22Rv1 (cell line): ENCODE results near the gene SORCS2.

Source experiments
- H3K27ac ChIP-seq: fragments of 450-650 bp; 2 replicates; pipeline ENCODE4 v1.5.1; 2017
- CTCF ChIP-seq: fragments of 450-650 bp; IDR thresholded peaks from 2 replicates; pipeline ENCODE4 v1.5.1; 2017; ENCODE audit warnings: mild to moderate bottlenecking
- ZFX ChIP-seq: fragments of 450-650 bp; IDR thresholded peaks from 2 replicates; pipeline ENCODE4 v1.6.1; 2017; ENCODE audit warnings: antibody characterized with exemption, borderline replicate concordance

SORCS2 gene

DNA sequence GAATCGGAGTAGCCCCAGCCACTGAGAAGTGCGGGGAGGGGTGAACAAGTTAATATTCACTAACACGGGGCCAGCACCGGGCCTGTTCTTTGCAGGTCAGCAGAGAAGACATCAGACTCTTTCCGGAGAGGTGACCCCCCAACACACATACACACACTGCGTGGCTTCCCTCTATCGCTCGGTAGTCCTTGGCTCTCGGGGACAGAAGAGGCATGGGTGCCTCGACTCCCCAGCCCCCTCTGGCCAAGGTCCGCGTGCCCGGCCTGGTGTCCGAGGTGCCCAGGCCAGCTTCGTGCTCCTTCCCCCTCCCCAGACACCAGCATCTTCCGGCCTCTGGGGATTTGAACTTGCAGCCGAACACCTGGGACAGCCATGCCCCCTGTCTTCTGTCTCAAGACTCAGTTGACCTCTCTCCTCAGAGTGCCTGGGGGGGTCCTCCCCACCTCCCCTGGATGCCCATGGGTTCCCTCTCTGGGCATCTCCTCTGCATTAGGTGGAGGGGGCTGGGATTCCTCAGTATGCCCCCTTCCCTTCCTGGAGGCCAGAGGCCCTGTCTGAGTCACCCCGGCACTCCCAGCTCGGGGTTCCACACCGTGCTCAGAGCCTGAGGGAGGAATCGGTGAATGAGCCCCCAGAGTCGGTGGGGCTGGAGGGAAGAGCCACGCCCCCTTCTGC lies 104.5 kb downstream of the SORCS2 start:
- TF ChIP-seq CTCF = no peak
- TF ChIP-seq ZFX = no peak
- H3K27ac ChIP-seq = no peak overlapping the region

DNA sequence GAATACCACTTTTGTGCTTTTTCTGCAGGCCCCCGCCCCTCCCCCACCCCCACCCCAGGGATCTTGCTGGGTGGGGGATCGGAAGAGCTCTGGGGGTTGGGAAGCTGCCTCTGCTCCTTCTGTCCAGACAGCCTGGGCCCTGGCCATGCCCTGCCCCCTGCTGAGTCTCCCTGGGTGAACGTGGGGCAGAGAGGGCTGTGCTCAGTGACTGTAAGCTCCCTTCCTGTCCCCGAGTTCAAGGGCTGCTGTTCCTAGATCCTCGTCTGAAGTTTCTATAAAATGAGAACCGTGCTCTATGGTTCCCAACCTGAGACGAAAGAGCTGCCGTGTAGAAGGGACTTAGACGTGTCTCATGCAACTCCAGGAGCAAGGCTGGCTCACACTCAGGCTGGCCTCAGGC lies 105.0 kb downstream of the SORCS2 start:
- H3K27ac ChIP-seq = no peak overlapping the region
- TF ChIP-seq ZFX (no peak), CTCF (no peak)

- TF ChIP-seq ZFX (no peak), CTCF (no peak)
- no peak overlapping the region for H3K27ac ChIP-seq
Measured at GRCh38 chr4:7297881-7298280, 105.5 kb downstream of the SORCS2 start.

DNA sequence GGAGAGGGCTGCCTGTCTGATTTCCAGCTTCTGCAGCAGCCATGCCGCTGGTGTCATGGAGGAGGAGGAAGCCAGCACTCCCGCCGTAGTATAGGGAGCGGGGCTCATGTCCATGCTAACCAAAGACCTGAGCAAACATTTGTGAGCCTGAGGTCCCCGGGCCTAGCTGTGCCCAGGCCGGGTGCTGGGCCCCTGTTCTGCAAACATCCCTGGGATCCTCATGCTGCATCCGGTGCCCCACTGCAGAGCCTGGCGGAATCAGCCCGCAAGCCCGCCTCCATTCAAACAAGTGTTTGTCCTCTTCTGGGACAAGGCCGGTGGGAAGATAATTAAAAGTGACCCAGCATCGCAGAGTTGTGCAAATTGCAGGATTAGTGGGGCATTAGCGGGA lies 106.3 kb downstream of the SORCS2 start:
- TF ChIP-seq ZFX (no peak), CTCF (no peak)
- no peak overlapping the region for H3K27ac ChIP-seq

DNA sequence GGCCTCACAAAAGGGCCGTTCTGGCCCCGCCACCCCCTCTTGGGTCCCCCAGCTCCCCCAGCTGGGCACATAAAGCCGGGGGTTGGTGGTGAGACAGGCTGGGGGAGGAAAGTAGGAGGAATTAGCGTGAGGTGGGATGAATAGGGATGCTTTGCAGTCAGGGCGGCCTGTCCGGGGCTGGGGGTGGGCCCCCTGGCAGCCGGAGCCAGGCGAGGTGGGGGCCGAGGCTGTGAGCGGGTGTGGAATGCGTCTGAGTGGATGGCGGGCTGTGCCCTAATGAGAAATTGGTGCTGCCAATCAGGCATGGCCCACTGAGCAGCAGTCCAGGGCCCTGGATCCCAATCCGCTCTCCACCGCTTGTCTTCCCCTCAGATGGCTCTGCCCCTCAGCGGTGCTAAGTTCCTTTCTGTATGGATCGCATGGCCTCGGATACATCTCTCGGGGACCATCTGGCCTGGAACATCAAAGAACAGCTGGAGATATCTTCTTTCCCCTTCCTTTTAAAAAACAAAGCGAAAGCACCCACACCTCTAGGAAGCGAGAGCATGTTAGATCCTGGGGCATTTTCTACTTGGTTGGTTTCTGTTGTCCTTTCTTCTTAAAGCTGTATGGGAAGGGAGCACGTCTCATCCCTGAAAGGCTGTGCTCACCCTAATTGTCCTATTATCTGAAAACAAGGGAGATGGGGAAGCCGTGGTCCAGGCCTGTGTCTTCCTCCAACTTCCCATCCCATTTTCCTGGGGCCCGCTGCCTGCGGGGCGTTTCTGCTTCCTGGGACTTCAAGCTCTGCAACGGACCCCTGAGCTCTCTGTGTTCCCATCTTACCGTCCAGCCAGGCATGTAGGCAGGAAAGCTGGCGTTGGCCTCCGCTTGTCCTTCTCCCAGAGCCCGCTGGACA lies 106.9 kb downstream of the SORCS2 start:
- TF ChIP-seq ZFX = no peak
- no peak for TF ChIP-seq CTCF
- H3K27ac ChIP-seq = no peak overlapping the region

GRCh38 chr4:7299908-7300710 lies 107.8 kb downstream of the SORCS2 start:
- no peak overlapping the region for H3K27ac ChIP-seq

More at GRCh38 chr4:7299908-7300710, 107.8 kb downstream of the SORCS2 start:
- TF ChIP-seq ZFX (no peak), CTCF (no peak)
